A549 (cell line): ENCODE results near the gene TMEM235. TPM values are rescaled to one million over a fixed set of nuclear protein-coding genes. Genes with fewer than 3 reads are reported as not detected.

ENCODE experiments used
- ATAC-seq, 2 experiments: fragments of 200-7000 bp in 1 of 2; fragments of >200 bp in 1 of 2; cut with Nextera tagmentation in 1 of 2; cut with Tn5 transposase in 1 of 2; 3 replicates each; pipeline versions ENCODE4 v1.8.0 to v1.9.1; 2018 to 2020; ENCODE audit warnings: mild to moderate bottlenecking in 1 of 2, moderate library complexity in 1 of 2
- CTCF ChIA-PET: fragments of 300-600 bp; sonication (Branson Sonifier 250); formaldehyde crosslinking; extraction: SDS; loops from one replicate; lab custom pipeline; 2021; ENCODE audit warnings: antibody characterized with exemption, inconsistent platforms; lab: Yijun Ruan, JAX
- POLR2A ChIA-PET: fragments of 350-600 bp; formaldehyde crosslinking; extraction: SDS; loops from one replicate; lab custom pipeline; 2021; ENCODE audit warnings: antibody characterized with exemption, inconsistent platforms; lab: Yijun Ruan, JAX
- DNase-seq, 2 experiments: peaks; one replicate each; pipeline versions ENCODE4 v3.0.0 to v3.0.0-alpha.2; 2011 to 2016; ENCODE audit warnings: low read depth in 1 of 2, low spot score in 1 of 2
- FAIRE-seq: peaks from 2 replicates; lab custom pipeline; 2011; peaks lifted over from hg19 to GRCh38; lab: Jason Lieb, UNC
- H3K27ac ChIP-seq, 2 experiments: fragments of >200 bp; sonication (Bioruptor Twin); formaldehyde crosslinking; 3 replicates each; pipeline ENCODE4 v1.5.1; 2016 to 2017
- H3K4me1 ChIP-seq: fragments of >200 bp; sonication (Bioruptor Twin); formaldehyde crosslinking; 3 replicates; pipeline ENCODE4 v1.6.1; 2016
- H3K4me2 ChIP-seq: fragments of >200 bp; sonication (Bioruptor Twin); formaldehyde crosslinking; 3 replicates; pipeline ENCODE4 v1.6.1; 2016
- H3K4me3 ChIP-seq: fragments of >200 bp; sonication (Bioruptor Twin); formaldehyde crosslinking; 3 replicates; pipeline ENCODE4 v1.5.1; 2016
- H3K9me3 ChIP-seq: fragments of >200 bp; sonication (Bioruptor Twin); formaldehyde crosslinking; 3 replicates; pipeline ENCODE4 v1.6.1; 2016
- CBX8 ChIP-seq: fragments of 200-600 bp; sonication (generic); IDR thresholded peaks from 2 replicates; pipeline ENCODE4 v1.6.1; 2016
- CEBPB ChIP-seq, 2 experiments: fragments of >200 bp in 1 of 2; sonication (Bioruptor Twin) in 1 of 2; formaldehyde crosslinking in 1 of 2; IDR thresholded peaks; 2 replicates each; pipeline ENCODE4 v1.6.1; 2012 to 2016
- ELK1 ChIP-seq: fragments of 150-350 bp; IDR thresholded peaks from 2 replicates; pipeline ENCODE4 v1.6.1; 2014; ENCODE audit warnings: low read depth, mild to moderate bottlenecking, low read length
- EP300 ChIP-seq, 2 experiments: fragments of >200 bp; sonication (Bioruptor Twin); formaldehyde crosslinking; IDR thresholded peaks; 2 replicates in 1 of 2; 3 replicates in 1 of 2; pipeline ENCODE4 v1.6.1; 2016 to 2017
- FOSB ChIP-seq: fragments of 250-450 bp; sonication (Bioruptor Pico); IDR thresholded peaks from 2 replicates; pipeline ENCODE4 v1.5.0; 2020; ENCODE audit warnings: mild to moderate bottlenecking, moderate library complexity
- HOXA7 ChIP-seq: fragments of 250-450 bp; sonication (Bioruptor Pico); IDR thresholded peaks from 2 replicates; pipeline ENCODE4 v1.5.0; 2020; ENCODE audit warnings: mild to moderate bottlenecking, moderate library complexity
- KDM1A ChIP-seq: fragments of 200-600 bp; sonication (generic); IDR thresholded peaks from 2 replicates; pipeline ENCODE4 v1.6.1; 2016; ENCODE audit warnings: low read depth, mild to moderate bottlenecking
- KDM5A ChIP-seq: fragments of 200-600 bp; sonication (generic); IDR thresholded peaks from 2 replicates; pipeline ENCODE4 v1.6.1; 2016; ENCODE audit warnings: antibody characterized with exemption, mild to moderate bottlenecking
- MYC ChIP-seq: IDR thresholded peaks from 2 replicates; pipeline ENCODE4 v1.6.1; 2012; ENCODE audit warnings: mild to moderate bottlenecking, inconsistent platforms, low read length, improper control_type of control experiment, borderline replicate concordance
- NFE2L2 ChIP-seq: fragments of 150-350 bp; conservative IDR thresholded peaks from 2 replicates; pipeline ENCODE4 v1.6.1; 2014; ENCODE audit warnings: low read length
- NPAS2 ChIP-seq: fragments of 250-450 bp; sonication (Bioruptor Pico); IDR thresholded peaks from 2 replicates; pipeline ENCODE4 v1.8.0; 2022; ENCODE audit warnings: mild to moderate bottlenecking, moderate library complexity, borderline replicate concordance
- RAD21 ChIP-seq, 2 experiments: fragments of >200 bp in 1 of 2; sonication (Bioruptor Twin) in 1 of 2; formaldehyde crosslinking in 1 of 2; IDR thresholded peaks in 1 of 2; conservative IDR thresholded peaks in 1 of 2; 2 replicates in 1 of 2; 3 replicates in 1 of 2; pipeline ENCODE4 v1.6.1; 2012 to 2018; ENCODE audit warnings: inconsistent platforms in 1 of 2
- RFX5 ChIP-seq: fragments of 450-650 bp; IDR thresholded peaks from 2 replicates; pipeline ENCODE4 v1.7.1; 2014; ENCODE audit warnings: antibody characterized with exemption, mild to moderate bottlenecking, moderate library complexity
- RNF2 ChIP-seq: fragments of 200-600 bp; sonication (generic); IDR thresholded peaks from 2 replicates; pipeline ENCODE4 v1.6.1; 2016; ENCODE audit warnings: low read depth, mild to moderate bottlenecking, antibody characterized with exemption, moderate library complexity, borderline replicate concordance
- USF2 ChIP-seq: fragments of 450-650 bp; IDR thresholded peaks from 2 replicates; pipeline ENCODE4 v1.6.1; 2014; ENCODE audit warnings: antibody characterized with exemption
- ZC3H11A ChIP-seq: fragments of 450-650 bp; IDR thresholded peaks from 2 replicates; pipeline ENCODE4 v1.6.1; 2014; ENCODE audit warnings: antibody characterized with exemption, mild to moderate bottlenecking
- ZNF302 ChIP-seq: fragments of 250-450 bp; sonication (Bioruptor Pico); IDR thresholded peaks from 2 replicates; pipeline ENCODE4 v1.9.0; 2021; ENCODE audit warnings: inconsistent platforms, mild to moderate bottlenecking, moderate library complexity
- WGBS: methylation state at CpG from one replicate; pipeline ENCODE4 v1.1.6; 2017; ENCODE audit errors: missing lambda C conversion rate; 5-methylcytosine and 5-hydroxymethylcytosine counted together
- polyA plus RNA-seq, 4 experiments: library from polyadenylated mRNA; depleted of rRNA in 3 of 4; stranded (reverse); fragments of >200 nt; fragmentation: RNase III in 1 of 4; extraction: RNeasy Plus Mini Kit Qiagen cat#74134 plus additional on column Dnase treatment in 1 of 4; gene quantifications; 2 replicates in 3 of 4; 3 replicates in 1 of 4; pipeline ENCODE4 v1.2.3, GENCODE V29; 2011 to 2017
- TF ChIP-seq, protein P1 (sequence below): IDR thresholded peaks from 2 replicates; pipeline ENCODE4 v1.6.1; 2012; ENCODE audit warnings: low read depth, borderline replicate concordance
- TF ChIP-seq, protein P2 (sequence below): fragments of >200 bp; sonication (Bioruptor Twin); formaldehyde crosslinking; IDR thresholded peaks from 2 replicates; pipeline ENCODE4 v1.6.1; 2016
- TF ChIP-seq, protein P3 (sequence below): IDR thresholded peaks from 2 replicates; pipeline ENCODE4 v1.6.1; 2012
- TF ChIP-seq, protein P4 (sequence below): fragments of 250-450 bp; sonication (Bioruptor Pico); IDR thresholded peaks from 2 replicates; pipeline ENCODE4 v1.5.0; 2020; ENCODE audit warnings: low read depth, mild to moderate bottlenecking, moderate library complexity

TMEM235 gene
- polyA plus RNA-seq, 2 of the 4 experiments (the other 2 are of a cell fraction): not detected

- peaks cover 33% of the 10 kb centered on the region for H3K4me1 ChIP-seq
These were observed 46.6 kb upstream of the TMEM235 start for GRCh38 chr17:78184868-78185267.

GRCh38 chr17:78185981-78186691 is 45.3 kb upstream of the TMEM235 start:
- CTCF ChIA-PET: interaction anchor here (0.5 to 7.2 kb wide), 26 partner anchors 8 to 446 kb away, joined by 3 to 105 read pairs (median 5); partner anchors contain the start of genes BIRC5 and TMC6
- TF ChIP-seq USF2 (no peak), HOXA7 (CRISPR knock-in tag) (0 out of 2 replicates have a peak, but pooled peaks have one; percentile 22), KDM1A (no peak), FOSB (CRISPR knock-in tag) (0 out of 2 replicates have a peak, but pooled peaks have one; percentile 24)
- Histone ChIP-seq H3K4me1 (peaks cover 32% of the 10 kb centered on the region), H3K4me2 (peak overlapping the region; percentile 91), H3K4me3 (peak overlapping the region; percentile 72), H3K9me3 (no peaks in the 10 kb centered on the region), H3K27ac (peak overlapping the region; percentile 82 to 88)
- FAIRE-seq: no peak
- POLR2A ChIA-PET: interaction anchor here (0.9 to 2.1 kb wide), 3 partner anchors 17 to 44 kb away, joined by 4 to 5 read pairs (median 5); no protein-coding TSS in a partner anchor
- peak; percentile 36 to 72 for ATAC-seq
- peak; percentile 73 to 79 for DNase-seq
- 51% methylated on average over 9 of the region's 10 CpGs for WGBS

More at GRCh38 chr17:78184868-78185267, 46.6 kb upstream of the TMEM235 start:
- no peak for TF ChIP-seq NFE2L2
- TF ChIP-seq RNF2: no peak
- TF ChIP-seq, protein P1, sequence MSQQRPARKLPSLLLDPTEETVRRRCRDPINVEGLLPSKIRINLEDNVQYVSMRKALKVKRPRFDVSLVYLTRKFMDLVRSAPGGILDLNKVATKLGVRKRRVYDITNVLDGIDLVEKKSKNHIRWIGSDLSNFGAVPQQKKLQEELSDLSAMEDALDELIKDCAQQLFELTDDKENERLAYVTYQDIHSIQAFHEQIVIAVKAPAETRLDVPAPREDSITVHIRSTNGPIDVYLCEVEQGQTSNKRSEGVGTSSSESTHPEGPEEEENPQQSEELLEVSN: no peak
- TF ChIP-seq RFX5: no peak
- no peak for TF ChIP-seq CBX8
- TF ChIP-seq, protein P2, sequence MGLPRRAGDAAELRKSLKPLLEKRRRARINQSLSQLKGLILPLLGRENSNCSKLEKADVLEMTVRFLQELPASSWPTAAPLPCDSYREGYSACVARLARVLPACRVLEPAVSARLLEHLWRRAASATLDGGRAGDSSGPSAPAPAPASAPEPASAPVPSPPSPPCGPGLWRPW: no peak
- POLR2A ChIA-PET: no interaction called here
- no peak for FAIRE-seq
- CTCF ChIA-PET: interaction anchor here (1.4 to 7.2 kb wide), 9 partner anchors 8 to 166 kb away, joined by 3 to 105 read pairs (median 14); no protein-coding TSS in a partner anchor
- 88% methylated on average over 9 of the region's 9 CpGs for WGBS
- Histone ChIP-seq H3K27ac (no peak overlapping the region), H3K4me2 (peak overlapping the region; percentile 91; the same call in 1 of the 3 replicates), H3K4me3 (no peak overlapping the region), H3K9me3 (no peaks in the 10 kb centered on the region)
- DNase-seq: no peak
- no peak for ATAC-seq

- peak within 1 kb of the TSS; percentile 72 for H3K4me3 ChIP-seq
- DNase-seq (peak; percentile 99 to 100), ATAC-seq (peak; percentile 93 to 94), FAIRE-seq (no peak)
- peaks cover 32% of the 10 kb centered on the region for H3K4me1 ChIP-seq
- no peaks in the 10 kb centered on the region for H3K9me3 ChIP-seq
- CTCF ChIA-PET: interaction anchor here (0.6 to 7.2 kb wide), 36 partner anchors 12 to 495 kb away, joined by 3 to 105 read pairs (median 4); partner anchors contain the start of genes BIRC5 and TMC6
- peak within 1 kb of the TSS; percentile 91 for H3K4me2 ChIP-seq
- peak within 1 kb of the TSS; percentile 82 to 88 for H3K27ac ChIP-seq
- WGBS: 2% methylated on average over 33 of the region's 57 CpGs
- POLR2A ChIA-PET: interaction anchor here (0.5 to 2.1 kb wide), 7 partner anchors 10 to 1570 kb away, joined by 3 to 5 read pairs (median 4); no protein-coding TSS in a partner anchor
- TF ChIP-seq, protein P1: peak; percentile 97
- TF ChIP-seq NPAS2 (CRISPR knock-in tag) (no peak), ZNF302 (CRISPR knock-in tag) (no peak), KDM5A (0 out of 2 replicates have a peak, but pooled peaks have one; percentile 49), NFE2L2 (no peak), MYC (peak; percentile 92; the same call in 1 of the 2 replicates), ZC3H11A (no peak), RAD21 (conservative IDR thresholded peaks at IDR 0.05 in 1 of 2, IDR thresholded peaks at IDR 0.05 in 1 of 2) (peak in 1 of 2 experiments; percentile 29; a peak in 1 of 5 replicates), ELK1 (no peak), HOXA7 (CRISPR knock-in tag) (no peak), EP300 (IDR thresholded peaks at IDR 0.05) (no peak), CEBPB (IDR thresholded peaks at IDR 0.05) (no peak; a peak in 1 of 4 replicates)
- TF ChIP-seq, protein P3, sequence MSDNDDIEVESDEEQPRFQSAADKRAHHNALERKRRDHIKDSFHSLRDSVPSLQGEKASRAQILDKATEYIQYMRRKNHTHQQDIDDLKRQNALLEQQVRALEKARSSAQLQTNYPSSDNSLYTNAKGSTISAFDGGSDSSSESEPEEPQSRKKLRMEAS: peak; percentile 90
- TF ChIP-seq, protein P4, sequence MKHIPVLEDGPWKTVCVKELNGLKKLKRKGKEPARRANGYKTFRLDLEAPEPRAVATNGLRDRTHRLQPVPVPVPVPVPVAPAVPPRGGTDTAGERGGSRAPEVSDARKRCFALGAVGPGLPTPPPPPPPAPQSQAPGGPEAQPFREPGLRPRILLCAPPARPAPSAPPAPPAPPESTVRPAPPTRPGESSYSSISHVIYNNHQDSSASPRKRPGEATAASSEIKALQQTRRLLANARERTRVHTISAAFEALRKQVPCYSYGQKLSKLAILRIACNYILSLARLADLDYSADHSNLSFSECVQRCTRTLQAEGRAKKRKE (CRISPR knock-in tag): no peak
These were observed 44.5 kb upstream of the TMEM235 start, which contains the start of the genes AFMID and TK1 for GRCh38 chr17:78186692-78187595. AFMID (plus strand) TSS chr17:78187362; CDS start chr17:78187371, 9 bp downstream. TK1 (minus strand) TSS chr17:78187052; CDS start chr17:78186994, 58 bp downstream.
